ENCODE data around the gene ETNK2. TPM values are rescaled to one million over a fixed set of nuclear protein-coding genes. Genes with fewer than 3 reads are reported as not detected.

ETNK2 gene
- total RNA-seq, 1 donor from 2014 or later = 4.5 TPM

GRCh38 chr1:204088596-204088995 lies 63.2 kb downstream of the ETNK2 start:
- Histone ChIP-seq H3K27me3 (ENCODE audit: low read depth) (no peaks in the 10 kb centered on the region), H3K9me3 (no peaks in the 10 kb centered on the region), H3K4me1 (peaks cover 97% of the 10 kb centered on the region), H3K27ac (peak overlapping the region; percentile 86), H3K36me3 (no peaks in the 10 kb centered on the region), H3K4me3 (peak overlapping the region; percentile 0)
- intact Hi-C loops (cut with DNase I) = no loop called here
- DNase-seq (no peak), ATAC-seq (no peak)
- TF ChIP-seq CTCF (IDR thresholded peaks at IDR 0.05) = no peak

GRCh38 chr1:204087893-204088528 lies 63.8 kb downstream of the ETNK2 start:
- ATAC-seq = no peak
- H3K4me1 ChIP-seq = peaks cover 97% of the 10 kb centered on the region
- H3K27ac ChIP-seq = peak overlapping the region; percentile 86
- H3K27me3 ChIP-seq (ENCODE audit: low read depth) = no peaks in the 10 kb centered on the region
- H3K4me3 ChIP-seq = peak overlapping the region; percentile 0
- no peaks in the 10 kb centered on the region for H3K36me3 ChIP-seq
- no peak for DNase-seq
- no peak for TF ChIP-seq CTCF (IDR thresholded peaks at IDR 0.05)
- intact Hi-C loops (cut with DNase I) = no loop called here
- no peaks in the 10 kb centered on the region for H3K9me3 ChIP-seq

GRCh38 chr1:204087181-204087892 lies 64.5 kb downstream of the ETNK2 start:
- no peak for DNase-seq
- no peak for TF ChIP-seq CTCF (IDR thresholded peaks at IDR 0.05)
- H3K9me3 ChIP-seq = no peaks in the 10 kb centered on the region
- intact Hi-C loops (cut with DNase I) = no loop called here
- H3K27me3 ChIP-seq (ENCODE audit: low read depth) = no peaks in the 10 kb centered on the region
- H3K27ac ChIP-seq = peak overlapping the region; percentile 86
- ATAC-seq = no peak
- H3K4me3 ChIP-seq = no peak overlapping the region
- no peaks in the 10 kb centered on the region for H3K36me3 ChIP-seq
- H3K4me1 ChIP-seq = peaks cover 96% of the 10 kb centered on the region

- Histone ChIP-seq H3K4me3 (no peak overlapping the region), H3K36me3 (no peaks in the 10 kb centered on the region), H3K27me3 (ENCODE audit: low read depth) (no peaks in the 10 kb centered on the region), H3K4me1 (peaks cover 98% of the 10 kb centered on the region), H3K9me3 (no peaks in the 10 kb centered on the region), H3K27ac (peak overlapping the region; percentile 86)
- ATAC-seq = no peak
- intact Hi-C loops (cut with DNase I) = no loop called here
- DNase-seq = no peak
- TF ChIP-seq CTCF (IDR thresholded peaks at IDR 0.05) = no peak
These were observed 66.0 kb downstream of the ETNK2 start for GRCh38 chr1:204085876-204086275.

- Histone ChIP-seq H3K27ac (peak overlapping the region; percentile 86), H3K4me1 (peaks cover 98% of the 10 kb centered on the region), H3K4me3 (no peak overlapping the region), H3K27me3 (ENCODE audit: low read depth) (no peaks in the 10 kb centered on the region), H3K9me3 (no peaks in the 10 kb centered on the region), H3K36me3 (no peaks in the 10 kb centered on the region)
- intact Hi-C loops (cut with DNase I) = no loop called here
- peak; percentile 81 for DNase-seq
- TF ChIP-seq CTCF (IDR thresholded peaks at IDR 0.05) = no peak
- peak; percentile 64 to 69 for ATAC-seq
These were observed 67.5 kb downstream of the ETNK2 start for GRCh38 chr1:204084247-204084772.

Measured in lower lobe of right lung (tissue), 2 donors.